Keratinocyte (primary cell): ENCODE results near the gene CLMN. TPM values are rescaled to one million over a fixed set of nuclear protein-coding genes. Genes with fewer than 3 reads are reported as not detected.

Experiments used
- DNase-seq: peaks from one replicate; pipeline ENCODE4 v3.0.0-alpha.2; 2011; ENCODE audit warnings: low read depth, missing footprints, low spot score
- FAIRE-seq: peaks from 2 replicates; lab custom pipeline; 2011; peaks lifted over from hg19 to GRCh38; lab: Jason Lieb, UNC
- H2AFZ ChIP-seq: 2 replicates; pipeline ENCODE4 v1.6.0; 2012; ENCODE audit warnings: low read length, control low read depth, inconsistent platforms; ENCODE audit not compliant: control insufficient read depth
- H3K27ac ChIP-seq: 2 replicates; pipeline ENCODE4 v1.5.1; 2011; ENCODE audit warnings: low read length; ENCODE audit not compliant: control insufficient read depth, insufficient read depth
- H3K27me3 ChIP-seq: 3 replicates; pipeline ENCODE4 v1.6.0; 2011; ENCODE audit warnings: low read length; ENCODE audit not compliant: control insufficient read depth, insufficient read depth; ENCODE audit errors: extremely low read depth
- H3K36me3 ChIP-seq, 2 experiments: 2 replicates in 1 of 2; 3 replicates in 1 of 2; pipeline ENCODE4 v1.5.1; 2011; ENCODE audit warnings: low read length in 2 of 2, mild to moderate bottlenecking in 1 of 2; ENCODE audit not compliant: control insufficient read depth in 2 of 2, insufficient read depth in 2 of 2; ENCODE audit errors: extremely low read depth in 1 of 2
- H3K4me1 ChIP-seq: 3 replicates; pipeline ENCODE4 v1.5.1; 2011; ENCODE audit warnings: low read length; ENCODE audit not compliant: control insufficient read depth, insufficient read depth; ENCODE audit errors: extremely low read depth
- H3K4me2 ChIP-seq: 3 replicates; pipeline ENCODE4 v1.6.0; 2011; ENCODE audit warnings: low read depth, low read length; ENCODE audit not compliant: control insufficient read depth, insufficient read depth; ENCODE audit errors: extremely low read depth
- H3K4me3 ChIP-seq, 3 experiments: fragments of 200-600 bp in 1 of 3; sonication (generic) in 1 of 3; 2 replicates in 2 of 3; 3 replicates in 1 of 3; pipeline ENCODE4 v1.5.1; 2011 to 2016; ENCODE audit warnings: low read length in 3 of 3, mild to moderate bottlenecking in 3 of 3, control low read depth in 2 of 3, inconsistent platforms in 1 of 3, low read depth in 1 of 3, mixed read lengths in 1 of 3, mixed run types in 1 of 3, moderate library complexity in 1 of 3; ENCODE audit not compliant: control insufficient read depth in 2 of 3, insufficient read depth in 2 of 3; ENCODE audit errors: extremely low read depth in 1 of 3
- H3K79me2 ChIP-seq: 2 replicates; pipeline ENCODE4 v1.6.0; 2012; ENCODE audit warnings: low read length; ENCODE audit not compliant: control insufficient read depth, insufficient read depth
- H3K9ac ChIP-seq: 3 replicates; pipeline ENCODE4 v1.6.0; 2011; ENCODE audit warnings: low read length; ENCODE audit not compliant: control insufficient read depth, insufficient read depth; ENCODE audit errors: extremely low read depth
- H3K9me1 ChIP-seq: 3 replicates; pipeline ENCODE4 v1.6.0; 2011; ENCODE audit warnings: low read length; ENCODE audit not compliant: control insufficient read depth, insufficient read depth; ENCODE audit errors: extremely low read depth
- H3K9me3 ChIP-seq: 2 replicates; pipeline ENCODE4 v1.5.1; 2012; ENCODE audit warnings: low read depth, low read length; ENCODE audit not compliant: control insufficient read depth
- H4K20me1 ChIP-seq: 3 replicates; pipeline ENCODE4 v1.6.0; 2011; ENCODE audit warnings: low read length; ENCODE audit not compliant: control insufficient read depth, insufficient read depth; ENCODE audit errors: extremely low read depth
- EZH2 ChIP-seq: IDR thresholded peaks from one replicate; pipeline ENCODE4 v1.6.1; 2012; ENCODE audit warnings: inconsistent platforms, mild to moderate bottlenecking, low read length, moderate library complexity
- dilution Hi-C: fragments of 300-500 bp; cut with MboI; formaldehyde crosslinking; loops from one replicate; pipeline ENCODE4 v1.7.0; 2020; ENCODE audit warnings: low sequenced_read_pairs; ENCODE audit not compliant: extremely low pct_ligation_motif_present
- polyA plus RNA-seq, 5 experiments: library from polyadenylated mRNA; depleted of rRNA in 3 of 5; stranded (reverse) in 3 of 5; stranded (forward) in 1 of 5; unstranded in 1 of 5; fragments of >200 nt; gene quantifications; 1 replicate in 1 of 5; 2 replicates in 3 of 5; 3 replicates in 1 of 5; pipeline versions ENCODE4 v1.2.1 to v1.2.3, GENCODE V29; 2011 to 2012; ENCODE audit warnings: missing spikeins in 2 of 5, low read depth in 1 of 5, low replicate concordance in 1 of 5
- TF ChIP-seq, protein P1 (sequence below), 3 experiments: IDR thresholded peaks in 1 of 3; conservative IDR thresholded peaks in 1 of 3; optimal IDR thresholded peaks in 1 of 3; 2 replicates in 2 of 3; 3 replicates in 1 of 3; pipeline versions ENCODE3 to v1.5.1; 2011; ENCODE audit warnings: low read length in 3 of 3, mild to moderate bottlenecking in 3 of 3, moderate library complexity in 2 of 3, control low read depth in 1 of 3, inconsistent platforms in 1 of 3; ENCODE audit not compliant: insufficient read depth in 2 of 3; ENCODE audit errors: extremely low read depth in 1 of 3

CLMN gene
- polyA plus RNA-seq, 1 donor (not counting 4 experiments of a cell fraction or from before 2014, with no cell fraction given) = 6.1 TPM

DNA sequence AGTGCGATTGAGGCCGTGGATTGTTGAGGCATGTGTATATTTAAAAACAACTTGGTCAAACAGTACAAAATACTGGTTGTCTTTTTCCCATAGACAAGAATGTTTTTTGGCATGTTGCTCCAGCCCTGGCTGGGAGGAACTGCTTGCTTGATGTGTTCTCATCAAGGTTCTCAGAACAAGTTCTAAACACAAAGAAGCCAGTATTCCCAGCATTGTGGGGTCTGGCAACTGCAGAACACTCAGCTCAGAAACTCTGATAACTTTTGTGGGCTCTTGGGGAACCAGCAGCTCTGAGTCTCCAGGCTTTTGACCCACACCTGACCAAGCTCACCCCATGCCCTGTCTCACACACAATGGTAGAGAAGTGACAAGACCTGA is 135.3 kb downstream of the CLMN start:
- Histone ChIP-seq H3K4me1 (no peaks in the 10 kb centered on the region), H3K9me3 (no peaks in the 10 kb centered on the region), H2AFZ (no peak overlapping the region), H3K4me3 (no peak overlapping the region), H3K27me3 (no peaks in the 10 kb centered on the region), H4K20me1 (peaks cover 3% of the 10 kb centered on the region), H3K79me2 (no peaks in the 10 kb centered on the region), H3K27ac (no peak overlapping the region), H3K9me1 (no peaks in the 10 kb centered on the region), H3K36me3 (no peaks in the 10 kb centered on the region), H3K9ac (no peak overlapping the region), H3K4me2 (no peak overlapping the region)
- no peak for DNase-seq
- dilution Hi-C loops = no loop called here
- no peak for FAIRE-seq
- no peak for TF ChIP-seq EZH2
- TF ChIP-seq, protein P1, sequence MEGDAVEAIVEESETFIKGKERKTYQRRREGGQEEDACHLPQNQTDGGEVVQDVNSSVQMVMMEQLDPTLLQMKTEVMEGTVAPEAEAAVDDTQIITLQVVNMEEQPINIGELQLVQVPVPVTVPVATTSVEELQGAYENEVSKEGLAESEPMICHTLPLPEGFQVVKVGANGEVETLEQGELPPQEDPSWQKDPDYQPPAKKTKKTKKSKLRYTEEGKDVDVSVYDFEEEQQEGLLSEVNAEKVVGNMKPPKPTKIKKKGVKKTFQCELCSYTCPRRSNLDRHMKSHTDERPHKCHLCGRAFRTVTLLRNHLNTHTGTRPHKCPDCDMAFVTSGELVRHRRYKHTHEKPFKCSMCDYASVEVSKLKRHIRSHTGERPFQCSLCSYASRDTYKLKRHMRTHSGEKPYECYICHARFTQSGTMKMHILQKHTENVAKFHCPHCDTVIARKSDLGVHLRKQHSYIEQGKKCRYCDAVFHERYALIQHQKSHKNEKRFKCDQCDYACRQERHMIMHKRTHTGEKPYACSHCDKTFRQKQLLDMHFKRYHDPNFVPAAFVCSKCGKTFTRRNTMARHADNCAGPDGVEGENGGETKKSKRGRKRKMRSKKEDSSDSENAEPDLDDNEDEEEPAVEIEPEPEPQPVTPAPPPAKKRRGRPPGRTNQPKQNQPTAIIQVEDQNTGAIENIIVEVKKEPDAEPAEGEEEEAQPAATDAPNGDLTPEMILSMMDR (optimal IDR thresholded peaks at IDR 0.05 in 1 of 3, IDR thresholded peaks at IDR 0.05 in 1 of 3, conservative IDR thresholded peaks at IDR 0.05 in 1 of 3; ENCODE audit: extremely low read depth in 1 of 3, insufficient read depth in 2 of 3, low read length in 3 of 3) = no peak

DNA sequence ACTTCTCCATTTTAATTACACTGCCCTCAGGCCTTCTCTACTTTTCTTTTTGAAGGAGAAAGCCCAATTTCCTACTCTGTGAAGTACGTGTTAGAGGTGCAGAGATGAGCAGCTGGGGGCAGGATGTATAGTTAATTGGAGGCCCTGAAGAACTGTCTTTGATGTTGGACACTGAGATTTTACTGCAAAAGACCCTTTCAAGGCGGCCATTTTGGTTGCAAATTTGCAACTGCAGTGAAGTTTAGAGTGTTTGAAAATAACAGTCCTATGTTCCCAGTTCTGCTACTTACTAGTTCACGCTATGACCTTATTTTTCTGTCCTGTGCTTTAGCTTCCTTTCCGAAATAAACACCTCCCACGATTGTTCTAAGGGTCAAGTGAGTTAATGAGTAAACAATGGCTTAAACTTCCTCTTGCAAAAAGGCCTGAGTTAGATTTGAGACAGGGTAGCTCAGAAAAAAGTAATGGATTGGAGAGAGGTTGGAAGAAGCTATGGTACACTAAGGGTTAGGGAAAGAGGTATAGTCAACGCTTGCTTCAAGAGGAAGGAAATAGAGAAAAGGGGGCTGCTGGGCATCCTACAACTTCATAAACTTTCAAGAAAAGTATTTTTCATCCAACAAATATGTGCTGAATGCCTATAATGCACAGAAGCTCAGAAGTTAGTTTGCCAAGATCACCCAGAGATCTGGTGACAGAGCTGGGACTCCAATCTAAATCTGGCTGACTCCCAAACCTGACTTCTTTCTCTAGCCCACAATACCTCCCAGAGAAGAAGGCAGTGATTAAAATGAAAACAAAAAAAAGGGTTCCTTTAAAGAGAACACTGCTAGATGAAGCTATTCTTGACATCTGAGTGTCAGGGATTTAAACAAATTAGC is 135.9 kb downstream of the CLMN start:
- Histone ChIP-seq H3K27me3 (no peaks in the 10 kb centered on the region), H3K4me3 (no peak overlapping the region), H3K9me3 (no peaks in the 10 kb centered on the region), H3K27ac (no peak overlapping the region), H3K79me2 (no peaks in the 10 kb centered on the region), H3K4me2 (no peak overlapping the region), H3K9ac (no peak overlapping the region), H2AFZ (no peak overlapping the region), H3K36me3 (no peaks in the 10 kb centered on the region), H3K9me1 (no peaks in the 10 kb centered on the region), H4K20me1 (peaks cover 3% of the 10 kb centered on the region), H3K4me1 (no peaks in the 10 kb centered on the region)
- DNase-seq (no peak), FAIRE-seq (no peak)
- no peak for TF ChIP-seq EZH2
- TF ChIP-seq, protein P1 (optimal IDR thresholded peaks at IDR 0.05 in 1 of 3, IDR thresholded peaks at IDR 0.05 in 1 of 3, conservative IDR thresholded peaks at IDR 0.05 in 1 of 3; ENCODE audit: extremely low read depth in 1 of 3, insufficient read depth in 2 of 3, low read length in 3 of 3) = no peak
- dilution Hi-C loops = no loop called here
